ENCODE measurements around the gene CHST1. TPM values are rescaled to one million over a fixed set of nuclear protein-coding genes. Genes with fewer than 3 reads are reported as not detected.

Gene CHST1
- total RNA-seq, 1 donor from 2014 or later: 1.1 TPM

DNA sequence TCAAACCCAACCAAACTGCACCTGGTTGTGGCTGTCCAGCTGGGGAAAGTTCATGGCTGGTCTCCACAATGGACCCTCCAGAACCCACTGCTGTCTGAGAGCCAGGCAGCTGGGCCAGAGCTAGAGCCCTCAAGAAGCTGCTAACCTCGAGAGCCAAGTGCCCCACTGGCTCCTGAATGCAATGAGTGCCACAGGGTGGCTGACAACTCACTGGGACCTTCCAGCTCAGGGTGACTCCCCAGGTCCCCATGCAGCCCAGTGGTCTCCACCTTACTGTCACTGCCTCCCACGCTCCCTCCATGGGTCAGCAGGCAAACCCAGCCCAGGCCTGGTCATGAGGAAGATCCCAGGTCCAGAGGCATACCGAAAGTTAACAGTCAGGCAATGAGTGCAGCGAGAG lies 8.0 kb upstream of the CHST1 start:
- peaks cover 4% of the 10 kb centered on the region for H3K27me3 Mint-ChIP-seq (ENCODE audit: low read depth)
- H3K4me1 Mint-ChIP-seq: peaks cover 14% of the 10 kb centered on the region
- TF ChIP-seq CTCF (conservative IDR thresholded peaks at IDR 0.05): no peak
- no peaks in the 10 kb centered on the region for H3K9me3 Mint-ChIP-seq
- no peak overlapping the region for H3K27ac Mint-ChIP-seq (ENCODE audit: unreplicated experiment)
- no peak overlapping the region for H3K4me3 Mint-ChIP-seq
- no peak for DNase-seq (ENCODE audit: low read depth, low spot score)
- H3K36me3 Mint-ChIP-seq (ENCODE audit: low read depth): no peaks in the 10 kb centered on the region

- Mint-ChIP-seq H3K27ac (ENCODE audit: unreplicated experiment) (no peak overlapping the region), H3K4me3 (no peak overlapping the region), H3K27me3 (ENCODE audit: low read depth) (peaks cover 12% of the 10 kb centered on the region), H3K9me3 (no peaks in the 10 kb centered on the region), H3K36me3 (ENCODE audit: low read depth) (no peaks in the 10 kb centered on the region), H3K4me1 (peaks cover 18% of the 10 kb centered on the region)
- no peak for TF ChIP-seq CTCF (conservative IDR thresholded peaks at IDR 0.05)
- no peak for DNase-seq (ENCODE audit: low read depth, low spot score)
Measured at GRCh38 chr11:45672593-45672992, 7.2 kb upstream of the CHST1 start.

DNA sequence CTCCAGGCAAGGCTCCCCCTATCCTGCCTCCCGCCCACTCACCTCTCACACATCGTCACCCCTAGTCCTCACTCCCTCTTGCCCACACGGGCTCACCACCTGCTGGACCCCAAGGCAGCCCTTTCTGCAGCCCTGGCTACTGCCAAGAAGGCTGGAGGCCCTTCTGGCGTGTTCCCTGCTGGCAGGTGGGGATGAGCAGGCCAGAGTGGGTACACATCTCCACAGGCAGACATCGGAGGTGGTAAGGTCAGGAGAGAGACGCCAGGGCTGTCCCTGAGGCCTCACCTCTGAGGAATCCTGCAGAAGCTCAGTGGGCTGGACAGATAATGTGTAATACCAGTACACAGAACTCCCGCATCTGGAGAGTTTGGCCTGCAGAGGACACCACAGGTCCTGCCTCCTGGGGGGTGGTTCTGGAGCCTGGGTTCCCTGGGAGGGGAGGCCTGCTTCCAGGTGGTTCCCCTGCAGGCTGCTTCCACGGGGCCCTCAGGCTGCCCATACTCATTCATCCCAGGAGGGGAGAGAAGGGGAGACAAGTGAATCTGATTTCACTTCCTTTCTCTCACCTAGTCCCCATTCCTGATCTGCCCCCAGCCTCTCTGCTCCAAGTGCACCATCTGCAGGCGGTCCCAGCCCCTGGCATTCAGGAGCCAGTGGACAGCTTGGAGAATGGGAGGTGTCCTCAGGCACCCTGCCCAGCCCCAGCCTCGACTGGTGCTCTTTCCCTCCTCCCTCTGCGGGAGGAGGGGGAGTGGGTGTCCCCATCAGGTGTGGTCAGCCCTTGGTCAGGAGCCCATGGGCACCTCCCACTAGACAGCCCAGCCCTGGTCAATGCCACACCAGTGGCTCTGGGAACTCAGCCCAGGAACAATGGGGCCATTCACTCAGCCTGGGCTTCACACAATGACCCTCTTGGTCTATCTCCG lies 6.1 kb upstream of the CHST1 start:
- peaks cover 22% of the 10 kb centered on the region for H3K27me3 Mint-ChIP-seq (ENCODE audit: low read depth)
- no peaks in the 10 kb centered on the region for H3K9me3 Mint-ChIP-seq
- peaks cover 26% of the 10 kb centered on the region for H3K4me1 Mint-ChIP-seq
- no peak for DNase-seq (ENCODE audit: low read depth, low spot score)
- TF ChIP-seq CTCF (conservative IDR thresholded peaks at IDR 0.05): no peak
- H3K4me3 Mint-ChIP-seq: peak overlapping the region; percentile 41
- no peaks in the 10 kb centered on the region for H3K36me3 Mint-ChIP-seq (ENCODE audit: low read depth)
- H3K27ac Mint-ChIP-seq (ENCODE audit: unreplicated experiment): no peak overlapping the region

- TF ChIP-seq CTCF (conservative IDR thresholded peaks at IDR 0.05): no peak
- Mint-ChIP-seq H3K27ac (ENCODE audit: unreplicated experiment) (no peak overlapping the region), H3K9me3 (no peaks in the 10 kb centered on the region), H3K4me3 (no peak overlapping the region), H3K27me3 (ENCODE audit: low read depth) (peaks cover 31% of the 10 kb centered on the region), H3K36me3 (ENCODE audit: low read depth) (no peaks in the 10 kb centered on the region), H3K4me1 (peaks cover 26% of the 10 kb centered on the region)
- no peak for DNase-seq (ENCODE audit: low read depth, low spot score)
Measured at GRCh38 chr11:45670386-45671135, 5.1 kb upstream of the CHST1 start.

DNA sequence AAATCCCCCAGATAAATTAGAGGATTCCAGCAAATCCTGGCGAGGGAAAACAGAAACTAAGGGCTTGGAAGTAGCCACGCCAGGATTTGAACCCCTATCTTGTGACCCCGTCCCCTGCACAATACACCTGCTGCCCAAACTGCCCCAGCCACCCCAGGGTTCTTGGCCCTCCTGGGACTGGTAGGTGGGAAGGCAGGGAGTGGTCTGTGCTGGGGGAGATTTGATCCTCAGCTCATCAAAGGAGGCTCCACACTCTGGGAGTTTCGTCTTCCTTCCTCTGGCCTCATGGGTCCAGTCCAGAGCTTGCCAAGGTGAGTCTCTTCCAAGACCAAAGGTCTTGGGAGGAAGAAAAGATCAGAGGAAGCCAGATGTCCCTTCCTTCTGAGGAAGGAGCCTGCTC lies 4.5 kb upstream of the CHST1 start:
- H3K9me3 Mint-ChIP-seq: no peaks in the 10 kb centered on the region
- H3K27me3 Mint-ChIP-seq (ENCODE audit: low read depth): peaks cover 31% of the 10 kb centered on the region
- H3K36me3 Mint-ChIP-seq (ENCODE audit: low read depth): no peaks in the 10 kb centered on the region
- H3K4me1 Mint-ChIP-seq: peaks cover 26% of the 10 kb centered on the region
- no peak for DNase-seq (ENCODE audit: low read depth, low spot score)
- no peak overlapping the region for H3K4me3 Mint-ChIP-seq
- H3K27ac Mint-ChIP-seq (ENCODE audit: unreplicated experiment): no peak overlapping the region
- no peak for TF ChIP-seq CTCF (conservative IDR thresholded peaks at IDR 0.05)

Measured in neural crest cell (in vitro differentiated cells).